PC-3 (cell line): ENCODE results near the gene NINJ2.

Experiments
- EZH2 ChIP-seq: fragments of 300-600 bp; sonication (generic); IDR thresholded peaks from one replicate; pipeline ENCODE4 v1.6.1; 2017; ENCODE audit warnings: antibody characterized with exemption, mild to moderate bottlenecking, low read length; ENCODE audit not compliant: unreplicated experiment
- EZH2phosphoT487 ChIP-seq: fragments of 300-600 bp; sonication (generic); IDR thresholded peaks from 2 replicates; pipeline ENCODE4 v1.6.1; 2018; ENCODE audit warnings: mild to moderate bottlenecking, antibody characterized with exemption, low read length, borderline replicate concordance
- TF ChIP-seq, protein P1 (sequence below): fragments of 300-600 bp; sonication (generic); conservative IDR thresholded peaks from 2 replicates; pipeline ENCODE4 v1.5.1; 2017; ENCODE audit warnings: antibody characterized with exemption, low read depth, mild to moderate bottlenecking, low read length

DNA sequence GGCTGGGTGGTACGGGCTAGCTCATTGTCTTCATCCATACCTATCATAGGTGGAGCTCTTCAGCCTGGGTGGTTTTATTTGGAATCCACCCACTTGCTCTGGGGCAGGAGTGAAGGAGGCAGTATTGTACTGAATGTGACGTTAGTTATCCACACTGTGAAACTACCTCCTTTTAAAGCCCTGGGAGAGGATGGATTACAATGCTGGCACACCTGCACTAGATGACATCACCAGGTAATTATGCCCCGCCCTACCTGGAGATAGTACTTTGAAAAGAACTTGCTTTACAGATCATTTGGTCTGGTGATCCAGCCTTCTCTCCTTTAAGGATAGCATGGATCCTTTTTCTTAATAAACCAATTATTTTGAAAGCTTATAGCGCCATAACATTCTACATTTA, 125.5 kb downstream of the NINJ2 start:
- TF ChIP-seq, protein P1, sequence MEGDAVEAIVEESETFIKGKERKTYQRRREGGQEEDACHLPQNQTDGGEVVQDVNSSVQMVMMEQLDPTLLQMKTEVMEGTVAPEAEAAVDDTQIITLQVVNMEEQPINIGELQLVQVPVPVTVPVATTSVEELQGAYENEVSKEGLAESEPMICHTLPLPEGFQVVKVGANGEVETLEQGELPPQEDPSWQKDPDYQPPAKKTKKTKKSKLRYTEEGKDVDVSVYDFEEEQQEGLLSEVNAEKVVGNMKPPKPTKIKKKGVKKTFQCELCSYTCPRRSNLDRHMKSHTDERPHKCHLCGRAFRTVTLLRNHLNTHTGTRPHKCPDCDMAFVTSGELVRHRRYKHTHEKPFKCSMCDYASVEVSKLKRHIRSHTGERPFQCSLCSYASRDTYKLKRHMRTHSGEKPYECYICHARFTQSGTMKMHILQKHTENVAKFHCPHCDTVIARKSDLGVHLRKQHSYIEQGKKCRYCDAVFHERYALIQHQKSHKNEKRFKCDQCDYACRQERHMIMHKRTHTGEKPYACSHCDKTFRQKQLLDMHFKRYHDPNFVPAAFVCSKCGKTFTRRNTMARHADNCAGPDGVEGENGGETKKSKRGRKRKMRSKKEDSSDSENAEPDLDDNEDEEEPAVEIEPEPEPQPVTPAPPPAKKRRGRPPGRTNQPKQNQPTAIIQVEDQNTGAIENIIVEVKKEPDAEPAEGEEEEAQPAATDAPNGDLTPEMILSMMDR: no peak
- TF ChIP-seq EZH2 (no peak), EZH2phosphoT487 (no peak)
